CD4-positive, alpha-beta T cell treated with Interferon gamma for 1 hour (primary cell): Measurements from ENCODE around the gene MYO1A.
A peak's percentile ranks its signal among the peaks of the same experiment; 100 is the strongest.

Experiments
- DNase-seq: peaks from one replicate; pipeline ENCODE4 v3.0.0-alpha.2; 2020

The MYO1A gene

GRCh38 chr12:57049890-57050289 is at the start of gene MYO1A:
Gene MYO1A (minus strand): TSS chr12:57050129. CDS start chr12:57048323, 1,806 bp downstream.
- DNase-seq = no peak

GRCh38 chr12:57099047-57099714 is 49.3 kb upstream of the MYO1A start:
- DNase-seq = no peak

- no peak for DNase-seq
Observed at GRCh38 chr12:57098546-57098945, 48.6 kb upstream of the MYO1A start.

GRCh38 chr12:57097554-57097835 is 47.6 kb upstream of the MYO1A start:
- DNase-seq = no peak

GRCh38 chr12:57096748-57097553 is 47.0 kb upstream of the MYO1A start:
- DNase-seq = no peak

GRCh38 chr12:57096099-57096572 is 46.2 kb upstream of the MYO1A start:
- no peak for DNase-seq

GRCh38 chr12:57095440-57095839 is 45.5 kb upstream of the MYO1A start:
- no peak for DNase-seq

GRCh38 chr12:57094208-57095160 is 44.6 kb upstream of the MYO1A start:
- DNase-seq = no peak

GRCh38 chr12:57093415-57094207 is 43.7 kb upstream of the MYO1A start:
- DNase-seq = peak; percentile 63

- no peak for DNase-seq
Observed at GRCh38 chr12:57092876-57093414, 43.0 kb upstream of the MYO1A start.

GRCh38 chr12:57092529-57092862 is 42.6 kb upstream of the MYO1A start:
- DNase-seq = no peak

- DNase-seq = no peak
Observed at GRCh38 chr12:57091638-57092528, 42.0 kb upstream of the MYO1A start.

- DNase-seq = no peak
Observed at GRCh38 chr12:57090924-57091637, 41.2 kb upstream of the MYO1A start.

- no peak for DNase-seq
Observed at GRCh38 chr12:57090490-57090889, 40.6 kb upstream of the MYO1A start.

GRCh38 chr12:57089271-57090245 is 39.6 kb upstream of the MYO1A start:
- DNase-seq = peak; percentile 22

- peak; percentile 96 for DNase-seq
Observed at GRCh38 chr12:57088354-57089270, 38.7 kb upstream of the MYO1A start, which contains the start of gene NAB2. Gene NAB2 (plus strand): TSS chr12:57089114. CDS start chr12:57089272, 158 bp downstream.

- peak; percentile 80 for DNase-seq
Observed at GRCh38 chr12:57087691-57088353, 37.9 kb upstream of the MYO1A start.
